B cell (primary cell): ENCODE data around the gene TSPAN9. TPM values are rescaled to one million over a fixed set of nuclear protein-coding genes. Genes with fewer than 3 reads are reported as not detected.

Experiments
- ATAC-seq: fragments of 200-7000 bp; cut with Tn5 transposase; one replicate; pipeline ENCODE4 v1.10.0; 2021; ENCODE audit warnings: low read depth, mild to moderate bottlenecking, moderate number of reproducible peaks, moderate library complexity
- CTCF ChIA-PET: fragments of 350-600 bp; sonication (Branson Sonifier 250); formaldehyde crosslinking; loops from one replicate; lab custom pipeline; 2021; ENCODE audit warnings: antibody characterized with exemption, inconsistent platforms; lab: Charles Lee
- POLR2A ChIA-PET: fragments of 350-600 bp; sonication (Branson Sonifier 250); formaldehyde crosslinking; loops from one replicate; lab custom pipeline; 2021; ENCODE audit warnings: antibody characterized with exemption; lab: Charles Lee
- DNase-seq: peaks from one replicate; pipeline ENCODE4 v3.0.0; 2013
- H2AFZ ChIP-seq: 2 replicates; pipeline ENCODE4 v1.6.1; 2012; ENCODE audit warnings: mild to moderate bottlenecking, low read depth, low read length; ENCODE audit not compliant: insufficient read depth, poor library complexity, severe bottlenecking
- H3K27ac ChIP-seq, 2 donors: 1 replicate in 1 of 2; 2 replicates in 1 of 2; pipeline ENCODE4 v1.5.1; 2012 to 2013; ENCODE audit warnings: low read length in 2 of 2, mild to moderate bottlenecking in 2 of 2, moderate library complexity in 1 of 2
- H3K27me3 ChIP-seq, 4 experiments: fragments of 200-600 bp in 1 of 4; sonication (generic) in 1 of 4; replicated peaks in 1 of 4; 1 replicate in 2 of 4; 2 replicates in 2 of 4; pipeline versions ENCODE4 v1.6.1 to v1.7.0; 2013 to 2016; ENCODE audit warnings: low read length in 3 of 4, mild to moderate bottlenecking in 2 of 4, mixed read lengths in 1 of 4, moderate library complexity in 1 of 4; ENCODE audit not compliant: insufficient read depth in 4 of 4, control insufficient read depth in 3 of 4; ENCODE audit errors: control extremely low read depth in 1 of 4
- H3K36me3 ChIP-seq, 2 experiments: replicated peaks in 1 of 2; 1 replicate in 1 of 2; 2 replicates in 1 of 2; pipeline versions ENCODE4 v1.6.1 to v1.7.1; 2013; ENCODE audit warnings: low read length in 1 of 2; ENCODE audit not compliant: insufficient read depth in 2 of 2, control insufficient read depth in 1 of 2; ENCODE audit errors: control extremely low read depth in 1 of 2, extremely low read depth in 1 of 2
- H3K4me1 ChIP-seq, 2 donors: fragments of 200-600 bp in 1 of 2; sonication (generic) in 1 of 2; 1 replicate in 1 of 2; 2 replicates in 1 of 2; pipeline versions ENCODE4 v1.5.1 to v1.6.1; 2013 to 2017; ENCODE audit warnings: low read length in 2 of 2; ENCODE audit not compliant: control insufficient read depth in 2 of 2, insufficient read depth in 2 of 2
- H3K4me2 ChIP-seq: replicated peaks from 2 replicates; pipeline ENCODE3; 2012; ENCODE audit warnings: mild to moderate bottlenecking, low read depth, low read length; ENCODE audit not compliant: poor library complexity, severe bottlenecking
- H3K4me3 ChIP-seq, 5 experiments: fragments of 200-600 bp in 1 of 5; sonication (generic) in 1 of 5; 1 replicate in 3 of 5; 2 replicates in 2 of 5; pipeline versions ENCODE4 v1.5.1 to v1.7.0; 2011 to 2016; ENCODE audit warnings: low read length in 4 of 5, mild to moderate bottlenecking in 4 of 5, low read depth in 2 of 5, control low read depth in 1 of 5, moderate library complexity in 1 of 5; ENCODE audit not compliant: insufficient read depth in 1 of 5; ENCODE audit errors: control extremely low read depth in 1 of 5, extremely low read depth in 1 of 5
- H3K79me2 ChIP-seq: fragments of 200-600 bp; sonication (generic); one replicate; pipeline ENCODE4 v1.6.0; 2016; ENCODE audit warnings: low read length; ENCODE audit not compliant: control insufficient read depth, insufficient read depth
- H3K9ac ChIP-seq: fragments of 200-600 bp; sonication (generic); 2 replicates; pipeline ENCODE4 v1.6.1; 2017; ENCODE audit warnings: mild to moderate bottlenecking, low read length, moderate library complexity
- H3K9me3 ChIP-seq, 3 donors: one replicate each; pipeline versions ENCODE4 v1.6.1 to v1.7.1; 2013; ENCODE audit warnings: low read length in 2 of 3; ENCODE audit not compliant: control insufficient read depth in 2 of 3, insufficient read depth in 1 of 3; ENCODE audit errors: control extremely low read depth in 1 of 3
- H4K20me1 ChIP-seq: 2 replicates; pipeline ENCODE4 v1.6.0; 2012; ENCODE audit warnings: mild to moderate bottlenecking, low read length; ENCODE audit not compliant: insufficient read depth, control insufficient read depth, poor library complexity, severe bottlenecking
- H3K27ac Mint-ChIP-seq: one replicate; pipeline ENCODE4 v1.8.0; 2021; ENCODE audit warnings: mixed read lengths
- H3K27me3 Mint-ChIP-seq: one replicate; pipeline ENCODE4 v1.8.0; 2021; ENCODE audit warnings: mixed read lengths
- H3K4me1 Mint-ChIP-seq: one replicate; pipeline ENCODE4 v1.8.0; 2021; ENCODE audit warnings: mixed read lengths
- H3K4me3 Mint-ChIP-seq: one replicate; pipeline ENCODE4 v1.8.0; 2021; ENCODE audit warnings: mixed read lengths
- H3K9me3 Mint-ChIP-seq: one replicate; pipeline ENCODE4 v1.8.0; 2022; ENCODE audit warnings: mixed read lengths; ENCODE audit not compliant: insufficient read depth
- EZH2 ChIP-seq: IDR thresholded peaks from 2 replicates; pipeline ENCODE4 v1.6.1; 2012; ENCODE audit warnings: borderline replicate concordance, low read depth, mild to moderate bottlenecking, moderate library complexity, low read length; ENCODE audit not compliant: insufficient read depth, poor library complexity, severe bottlenecking
- WGBS: methylation state at CpG from one replicate; pipeline ENCODE4 v1.1.5; 2013; ENCODE audit warnings: missing lambda C conversion rate; ENCODE audit not compliant: insufficient coverage; 5-methylcytosine and 5-hydroxymethylcytosine counted together
- intact Hi-C: fragments of 100-400 bp; cut with micrococcal nuclease; formaldehyde crosslinking; loops from one replicate; pipeline ENCODE4 v1.10.0; 2022
- polyA plus RNA-seq: library from polyadenylated mRNA; depleted of rRNA; stranded (reverse); fragments of >200 nt; gene quantifications from 2 replicates; pipeline ENCODE4 v1.2.3, GENCODE V29; 2012
- total RNA-seq, 2 donors: library from RNA; stranded (reverse); fragments of 120-200 nt in 1 of 2; gene quantifications; 1 replicate in 1 of 2; 2 replicates in 1 of 2; pipeline versions ENCODE4 v1.2.3 to v1.2.4, GENCODE V29; 2013 to 2022
- TF ChIP-seq, protein P1 (sequence below): fragments of 200-600 bp; IDR thresholded peaks from one replicate; pipeline ENCODE4 v1.8.0; 2022; ENCODE audit warnings: antibody characterized with exemption, mild to moderate bottlenecking

The TSPAN9 gene
- total and polyA plus RNA-seq, 2 donors (not counting 1 experiment from before 2014, with no cell fraction given), result 0.15 to 0.37 TPM

DNA sequence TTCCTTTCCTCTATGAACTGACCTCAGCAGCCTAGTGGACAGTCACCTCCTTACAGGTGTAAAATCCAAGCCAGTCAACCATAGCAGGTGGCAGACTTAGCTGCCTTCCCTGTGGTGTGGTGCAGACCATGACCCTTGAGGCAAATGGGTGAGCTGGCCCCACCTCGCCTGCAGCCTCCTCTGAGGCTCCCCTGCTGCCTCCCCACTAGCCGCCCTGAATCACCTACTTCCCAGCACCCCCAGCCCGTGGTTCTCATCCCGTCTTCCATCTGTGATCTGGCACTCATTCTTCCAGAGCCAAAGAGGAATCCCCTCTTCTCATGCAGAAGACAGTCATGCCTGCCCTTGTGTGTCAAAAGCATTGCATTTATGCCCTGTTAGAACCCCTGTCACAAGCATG, 34.4 kb upstream of the TSPAN9 start:
- H3K79me2 ChIP-seq, result no peaks in the 10 kb centered on the region
- Mint-ChIP-seq H3K4me1 (peaks cover 30% of the 10 kb centered on the region), H3K9me3 (no peaks in the 10 kb centered on the region), H3K27ac (peak overlapping the region; percentile 53), H3K4me3 (peak overlapping the region; percentile 44), H3K27me3 (peaks cover 41% of the 10 kb centered on the region)
- H3K27ac ChIP-seq, result no peak overlapping the region
- TF ChIP-seq, protein P1, sequence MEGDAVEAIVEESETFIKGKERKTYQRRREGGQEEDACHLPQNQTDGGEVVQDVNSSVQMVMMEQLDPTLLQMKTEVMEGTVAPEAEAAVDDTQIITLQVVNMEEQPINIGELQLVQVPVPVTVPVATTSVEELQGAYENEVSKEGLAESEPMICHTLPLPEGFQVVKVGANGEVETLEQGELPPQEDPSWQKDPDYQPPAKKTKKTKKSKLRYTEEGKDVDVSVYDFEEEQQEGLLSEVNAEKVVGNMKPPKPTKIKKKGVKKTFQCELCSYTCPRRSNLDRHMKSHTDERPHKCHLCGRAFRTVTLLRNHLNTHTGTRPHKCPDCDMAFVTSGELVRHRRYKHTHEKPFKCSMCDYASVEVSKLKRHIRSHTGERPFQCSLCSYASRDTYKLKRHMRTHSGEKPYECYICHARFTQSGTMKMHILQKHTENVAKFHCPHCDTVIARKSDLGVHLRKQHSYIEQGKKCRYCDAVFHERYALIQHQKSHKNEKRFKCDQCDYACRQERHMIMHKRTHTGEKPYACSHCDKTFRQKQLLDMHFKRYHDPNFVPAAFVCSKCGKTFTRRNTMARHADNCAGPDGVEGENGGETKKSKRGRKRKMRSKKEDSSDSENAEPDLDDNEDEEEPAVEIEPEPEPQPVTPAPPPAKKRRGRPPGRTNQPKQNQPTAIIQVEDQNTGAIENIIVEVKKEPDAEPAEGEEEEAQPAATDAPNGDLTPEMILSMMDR, result no peak
- no peak for TF ChIP-seq EZH2
- H3K9ac ChIP-seq, result peak overlapping the region; percentile 52
- ATAC-seq, result peak; percentile 18
- H3K4me2 ChIP-seq, result peak overlapping the region; percentile 86
- peaks cover 0 to 2% (median 0%) of the 10 kb centered on the region in 3 donors for H3K9me3 ChIP-seq
- 58% methylated on average over 4 of the region's 4 CpGs for WGBS
- ChIA-PET POLR2A (interaction anchor here (1.0 kb wide), 1 partner anchor 34 kb away, joined by 3 read pairs; no protein-coding TSS in a partner anchor), CTCF (interaction anchor here (1.0 to 1.8 kb wide), 7 partner anchors 11 to 229 kb away, joined by 3 to 12 read pairs (median 3); no protein-coding TSS in a partner anchor)
- no peaks in the 10 kb centered on the region for H3K36me3 ChIP-seq
- H2AFZ ChIP-seq, result peak overlapping the region; percentile 54
- H4K20me1 ChIP-seq, result no peaks in the 10 kb centered on the region
- DNase-seq, result no peak
- H3K4me1 ChIP-seq, result peaks cover 17% of the 10 kb centered on the region in 2 donors
- intact Hi-C loops, result loop anchor here (2.0 to 5.0 kb wide), 2 partner anchors 34 to 156 kb away; partner anchors contain the start of gene TSPAN9
- H3K4me3 ChIP-seq, result peak overlapping the region in 3 of 5 experiments; percentile 8 to 29 (median 19)
- peaks cover 0 to 24% (median 5%) of the 10 kb centered on the region in 4 experiments for H3K27me3 ChIP-seq

DNA sequence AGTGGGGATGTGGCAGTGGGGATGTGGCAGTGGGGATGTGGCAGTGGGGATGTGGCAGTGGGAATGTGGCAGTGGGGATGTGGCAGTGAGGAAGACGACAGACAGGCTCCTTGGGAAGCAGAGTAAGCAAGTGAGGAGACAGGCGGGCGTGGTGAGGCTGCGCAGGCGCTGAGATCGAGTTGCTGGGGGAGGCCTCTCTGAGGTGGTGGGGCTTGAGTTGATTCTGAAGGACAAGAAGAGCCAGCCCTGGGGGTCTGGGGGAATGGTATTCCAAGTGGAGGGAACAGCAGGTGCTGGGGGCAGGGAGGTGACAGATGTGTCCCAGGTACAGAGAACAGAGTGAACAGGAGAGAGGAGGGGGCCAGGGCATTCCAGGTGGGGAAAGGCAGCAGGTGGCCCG, 33.8 kb upstream of the TSPAN9 start:
- no peaks in the 10 kb centered on the region for H3K9me3 Mint-ChIP-seq
- Histone ChIP-seq H2AFZ (no peak overlapping the region), H3K4me3 (no peak overlapping the region), H3K4me2 (no peak overlapping the region), H3K27me3 (peaks cover 0 to 24% (median 5%) of the 10 kb centered on the region in 4 experiments), H3K27ac (no peak overlapping the region), H3K4me1 (peaks cover 17% of the 10 kb centered on the region in 2 donors), H3K79me2 (no peaks in the 10 kb centered on the region), H3K9me3 (peaks cover 0 to 2% (median 0%) of the 10 kb centered on the region in 3 donors), H3K9ac (no peak overlapping the region), H4K20me1 (no peaks in the 10 kb centered on the region), H3K36me3 (no peaks in the 10 kb centered on the region)
- TF ChIP-seq, protein P1, result no peak
- TF ChIP-seq EZH2, result no peak
- ChIA-PET CTCF (interaction anchor here (1.0 to 1.7 kb wide), 2 partner anchors 30 to 166 kb away, joined by 3 to 12 read pairs; no protein-coding TSS in a partner anchor), POLR2A (no interaction called here)
- H3K4me1 Mint-ChIP-seq, result peaks cover 31% of the 10 kb centered on the region
- DNase-seq (no peak), ATAC-seq (no peak)
- H3K27ac Mint-ChIP-seq, result no peak overlapping the region
- intact Hi-C loops, result loop anchor here (2.0 to 5.0 kb wide), 2 partner anchors 33 to 156 kb away; partner anchors contain the start of gene TSPAN9
- H3K27me3 Mint-ChIP-seq, result peaks cover 43% of the 10 kb centered on the region
- no peak overlapping the region for H3K4me3 Mint-ChIP-seq
- WGBS, result 94% methylated on average over 7 of the region's 7 CpGs
